IMR-90 (cell line): ENCODE data around the gene SLC1A5. TPM values are rescaled to one million over a fixed set of nuclear protein-coding genes. Genes with fewer than 3 reads are reported as not detected.

Experiments
- ATAC-seq: fragments of 200-7000 bp; cut with Tn5 transposase; 2 replicates; pipeline ENCODE4 v1.9.1; 2020; ENCODE audit warnings: low read depth, mild to moderate bottlenecking, moderate library complexity
- BruUV-seq: library from RNA; stranded (reverse); fragments of 400-500 nt; replicated peaks from 2 replicates; lab custom pipeline; 2021; lab: Mats Ljungman, UMichigan
- CTCF ChIA-PET: fragments of 300-600 bp; formaldehyde crosslinking; extraction: SDS; loops from one replicate; lab custom pipeline; 2021; ENCODE audit warnings: antibody characterized with exemption; lab: Yijun Ruan, JAX
- POLR2A ChIA-PET: fragments of 300-600 bp; sonication (Branson Sonifier 250); formaldehyde crosslinking; loops from one replicate; lab custom pipeline; 2022; ENCODE audit warnings: antibody characterized with exemption; ENCODE audit not compliant: unreplicated experiment; lab: Charles Lee
- DNase-seq: peaks from one replicate; pipeline ENCODE4 v3.0.0; 2013
- H2AFZ ChIP-seq: replicated peaks from 2 replicates; pipeline ENCODE3; 2013; ENCODE audit warnings: low read length, mild to moderate bottlenecking; ENCODE audit not compliant: poor library complexity
- H2AK5ac ChIP-seq: 2 replicates; pipeline ENCODE4 v1.6.1; 2013; ENCODE audit warnings: low read depth, low read length, inconsistent platforms
- H2AK9ac ChIP-seq: replicated peaks from 2 replicates; pipeline ENCODE3; 2013; ENCODE audit warnings: mild to moderate bottlenecking, low read depth, low read length, moderate library complexity; ENCODE audit not compliant: poor library complexity
- H2BK120ac ChIP-seq: 2 replicates; pipeline ENCODE4 v1.6.1; 2013; ENCODE audit warnings: low read depth, low read length, inconsistent platforms
- H2BK15ac ChIP-seq: 3 replicates; pipeline ENCODE4 v1.6.1; 2013; ENCODE audit warnings: low read depth, low read length, inconsistent platforms
- H2BK20ac ChIP-seq: 2 replicates; pipeline ENCODE4 v1.6.1; 2013; ENCODE audit warnings: low read depth, mild to moderate bottlenecking, inconsistent platforms, low read length, moderate library complexity
- H2BK5ac ChIP-seq: 2 replicates; pipeline ENCODE4 v1.6.1; 2013; ENCODE audit warnings: mild to moderate bottlenecking, low read depth, low read length, inconsistent platforms; ENCODE audit not compliant: poor library complexity, severe bottlenecking
- H3K14ac ChIP-seq: replicated peaks from 2 replicates; pipeline ENCODE4 v1.6.1; 2013; ENCODE audit warnings: low read depth, low read length, inconsistent platforms
- H3K18ac ChIP-seq: 2 replicates; pipeline ENCODE4 v1.6.1; 2013; ENCODE audit warnings: low read depth, low read length, control low read depth
- H3K23ac ChIP-seq: 2 replicates; pipeline ENCODE4 v1.6.1; 2013; ENCODE audit warnings: low read depth, low read length, inconsistent platforms
- H3K27ac ChIP-seq: 2 replicates; pipeline ENCODE4 v1.5.1; 2013; ENCODE audit warnings: mild to moderate bottlenecking, control low read depth, low read length; ENCODE audit not compliant: insufficient read depth
- H3K27me3 ChIP-seq: 2 replicates; pipeline ENCODE4 v1.6.1; 2013; ENCODE audit warnings: low read length; ENCODE audit not compliant: control insufficient read depth, insufficient read depth
- H3K36me3 ChIP-seq: 2 replicates; pipeline ENCODE4 v1.6.1; 2013; ENCODE audit warnings: low read length, mixed read lengths; ENCODE audit not compliant: control insufficient read depth, insufficient read depth
- H3K4ac ChIP-seq: 2 replicates; pipeline ENCODE4 v1.6.1; 2013; ENCODE audit warnings: low read depth, low read length, inconsistent platforms
- H3K4me1 ChIP-seq: 2 replicates; pipeline ENCODE4 v1.6.1; 2013; ENCODE audit warnings: low read length, mixed read lengths; ENCODE audit not compliant: control insufficient read depth, insufficient read depth
- H3K4me2 ChIP-seq: 2 replicates; pipeline ENCODE4 v1.6.1; 2013; ENCODE audit warnings: low read depth, mild to moderate bottlenecking, control low read depth, low read length, moderate library complexity
- H3K4me3 ChIP-seq: 2 replicates; pipeline ENCODE4 v1.5.1; 2013; ENCODE audit warnings: low read depth, mild to moderate bottlenecking, control low read depth, low read length, moderate library complexity; ENCODE audit not compliant: insufficient read depth
- H3K56ac ChIP-seq: 2 replicates; pipeline ENCODE4 v1.6.1; 2013; ENCODE audit warnings: low read length, inconsistent platforms; ENCODE audit not compliant: insufficient read depth; ENCODE audit errors: extremely low read depth
- H3K79me1 ChIP-seq, 2 experiments: 2 replicates each; pipeline ENCODE4 v1.6.1; 2013; ENCODE audit warnings: low read length in 2 of 2, inconsistent platforms in 1 of 2, low read depth in 1 of 2
- H3K9ac ChIP-seq: 2 replicates; pipeline ENCODE4 v1.6.1; 2013; ENCODE audit warnings: low read depth, low read length, control low read depth
- H3K9me1 ChIP-seq: 2 replicates; pipeline ENCODE4 v1.6.1; 2013; ENCODE audit warnings: low read length, inconsistent platforms; ENCODE audit not compliant: insufficient read depth
- H3K9me3 ChIP-seq: 2 replicates; pipeline ENCODE4 v1.6.1; 2013; ENCODE audit warnings: low read length; ENCODE audit not compliant: control insufficient read depth, insufficient read depth
- H4K20me1 ChIP-seq: 2 replicates; pipeline ENCODE4 v1.6.1; 2013; ENCODE audit warnings: low read length, inconsistent platforms; ENCODE audit not compliant: insufficient read depth
- H4K5ac ChIP-seq: 2 replicates; pipeline ENCODE4 v1.6.1; 2013; ENCODE audit warnings: mild to moderate bottlenecking, low read depth, low read length, control low read depth
- H4K8ac ChIP-seq, 2 experiments: 2 replicates each; pipeline ENCODE4 v1.6.1; 2013; ENCODE audit warnings: low read depth in 2 of 2, low read length in 2 of 2, control low read depth in 1 of 2, inconsistent platforms in 1 of 2
- H4K91ac ChIP-seq: 2 replicates; pipeline ENCODE4 v1.6.1; 2013; ENCODE audit warnings: low read depth, low read length, inconsistent platforms; ENCODE audit not compliant: insufficient read depth
- BHLHE40 ChIP-seq: fragments of 150-350 bp; IDR thresholded peaks from 2 replicates; pipeline ENCODE4 v1.6.1; 2016; ENCODE audit warnings: mild to moderate bottlenecking, low read depth, low read length
- CEBPB ChIP-seq: IDR thresholded peaks from 2 replicates; pipeline ENCODE4 v1.6.1; 2012; ENCODE audit warnings: low read depth, low read length, improper control_type of control experiment
- CHD1 ChIP-seq: IDR thresholded peaks from 2 replicates; pipeline ENCODE4 v1.6.1; 2012; ENCODE audit warnings: low read depth, low read length, improper control_type of control experiment
- CTCF ChIP-seq: conservative IDR thresholded peaks from 2 replicates; pipeline ENCODE4 v1.5.1; 2012; ENCODE audit warnings: mild to moderate bottlenecking, low read depth, low read length, improper control_type of control experiment
- ELK1 ChIP-seq: fragments of 150-350 bp; IDR thresholded peaks from 2 replicates; pipeline ENCODE4 v1.6.1; 2016; ENCODE audit warnings: low read depth, mild to moderate bottlenecking, low read length, moderate library complexity, borderline replicate concordance
- FOS ChIP-seq: fragments of 150-350 bp; IDR thresholded peaks from 2 replicates; pipeline ENCODE4 v1.6.1; 2016; ENCODE audit warnings: low read depth, low read length
- MAZ ChIP-seq: IDR thresholded peaks from 2 replicates; pipeline ENCODE4 v1.6.1; 2012; ENCODE audit warnings: low read depth, mild to moderate bottlenecking, low read length, improper control_type of control experiment, moderate library complexity, borderline replicate concordance
- NFE2L2 ChIP-seq: fragments of 150-350 bp; IDR thresholded peaks from 2 replicates; pipeline ENCODE4 v1.6.1; 2016; ENCODE audit warnings: low read depth, mild to moderate bottlenecking, low read length
- RCOR1 ChIP-seq: IDR thresholded peaks from 2 replicates; pipeline ENCODE4 v1.6.1; 2012; ENCODE audit warnings: mild to moderate bottlenecking, low read length, improper control_type of control experiment; ENCODE audit not compliant: insufficient replicate concordance
- RFX5 ChIP-seq: IDR thresholded peaks from 2 replicates; pipeline ENCODE4 v1.8.0; 2012; ENCODE audit warnings: low read depth, mild to moderate bottlenecking, low read length, moderate library complexity
- SMC3 ChIP-seq: fragments of 150-350 bp; IDR thresholded peaks from 2 replicates; pipeline ENCODE4 v1.6.1; 2016; ENCODE audit warnings: low read depth, mild to moderate bottlenecking, antibody characterized with exemption, low read length, moderate library complexity
- USF2 ChIP-seq: fragments of 150-350 bp; IDR thresholded peaks from 2 replicates; pipeline ENCODE4 v1.6.1; 2017; ENCODE audit warnings: mild to moderate bottlenecking, antibody characterized with exemption, low read length, low read depth
- WGBS, 2 experiments: methylation state at CpG; one replicate each; pipeline versions ENCODE4 v1.1.5 to v1.1.7; 2013; ENCODE audit warnings: missing lambda C conversion rate in 2 of 2; ENCODE audit not compliant: insufficient read length in 1 of 2; ENCODE audit errors: extremely low coverage in 2 of 2; 5-methylcytosine and 5-hydroxymethylcytosine counted together
- dilution Hi-C: fragments of 300-500 bp; cut with HindIII; formaldehyde crosslinking; loops from one replicate; pipeline ENCODE4 v1.14.3; 2018; ENCODE audit warnings: low sequenced_read_pairs; ENCODE audit not compliant: unreplicated experiment
- in situ Hi-C: fragments of 300-500 bp; cut with MboI; formaldehyde crosslinking; loops from 3 replicates; pipeline ENCODE4 v1.14.3; 2019; ENCODE audit warnings: low sequenced_read_pairs, inconsistent platforms, mixed read lengths
- intact Hi-C: fragments of 100-400 bp; cut with micrococcal nuclease; formaldehyde crosslinking; loops from 2 replicates; pipeline ENCODE4 v1.10.0; 2022
- polyA plus RNA-seq, 3 experiments: library from polyadenylated mRNA; depleted of rRNA; stranded (reverse); fragments of >200 nt; gene quantifications; 2 replicates each; pipeline ENCODE4 v1.2.3, GENCODE V29; 2012; ENCODE audit warnings: low replicate concordance in 1 of 3
- total RNA-seq: library from RNA; depleted of rRNA; stranded (reverse); fragments of >200 nt; gene quantifications from 2 replicates; pipeline ENCODE4 v1.2.3, GENCODE V29; 2012

The SLC1A5 gene
- total and polyA plus RNA-seq, 2 of the 4 experiments (the other 2 are of a cell fraction), result 142 to 171 TPM

DNA sequence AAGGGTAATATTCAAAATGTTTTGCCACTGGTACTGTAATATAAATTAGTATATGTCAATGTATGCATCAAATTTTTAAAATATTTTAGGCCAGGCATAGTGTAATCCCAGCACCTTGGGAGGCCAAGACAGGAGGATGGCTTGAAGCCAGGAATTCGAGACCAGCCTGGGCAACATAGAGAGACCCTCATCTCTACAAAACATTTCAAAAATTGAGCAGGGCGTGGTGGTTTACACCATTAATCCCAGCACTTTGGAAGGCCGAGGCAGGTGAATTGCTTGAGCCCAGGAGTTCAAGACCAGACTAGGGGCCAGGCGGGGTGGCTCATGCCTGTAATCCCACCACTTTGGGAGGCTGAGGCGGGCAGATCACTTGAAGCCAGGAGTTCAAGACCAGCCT is 28.0 kb downstream of the SLC1A5 start:
- no peak overlapping the region for H3K56ac ChIP-seq
- H3K27ac ChIP-seq, result peak overlapping the region; percentile 68; the same call in 1 of the 2 replicates
- no peak overlapping the region for H4K5ac ChIP-seq
- H3K14ac ChIP-seq, result no peak overlapping the region
- 0 out of 2 replicates have a peak overlapping the region, but pooled peaks have one; percentile 12 for H2AK5ac ChIP-seq
- peaks cover 4 to 22% of the 10 kb centered on the region in 2 experiments; a peak in 2 of 4 replicates for H3K79me1 ChIP-seq
- H4K20me1 ChIP-seq, result peaks cover 17% of the 10 kb centered on the region
- 0 out of 2 replicates have a peak overlapping the region, but pooled peaks have one; percentile 3 for H2BK120ac ChIP-seq
- H3K4ac ChIP-seq, result peak overlapping the region; percentile 54; the same call in 1 of the 2 replicates
- no peak overlapping the region for H3K4me3 ChIP-seq
- H3K4me1 ChIP-seq, result peaks cover 9% of the 10 kb centered on the region
- DNase-seq (no peak), ATAC-seq (no peak)
- H3K4me2 ChIP-seq, result no peak overlapping the region
- H3K9me1 ChIP-seq, result peaks cover 9% of the 10 kb centered on the region
- no peak overlapping the region for H2AK9ac ChIP-seq
- intact Hi-C loops (loop anchor here (1.0 kb wide), 1 partner anchor 24 kb away; no protein-coding TSS in a partner anchor), in situ Hi-C loops (no loop called here), dilution Hi-C loops (no loop called here)
- H2BK5ac ChIP-seq, result peak overlapping the region; percentile 9
- TF ChIP-seq CEBPB (no peak), USF2 (no peak), RFX5 (no peak), ELK1 (no peak), CTCF (no peak), MAZ (no peak), RCOR1 (no peak), SMC3 (no peak), CHD1 (no peak), FOS (no peak), NFE2L2 (no peak), BHLHE40 (no peak)
- no peak overlapping the region for H4K8ac ChIP-seq
- no peak overlapping the region for H2AFZ ChIP-seq
- H3K9me3 ChIP-seq, result no peaks in the 10 kb centered on the region
- CTCF ChIA-PET, result no interaction called here
- 100% methylated on average over 3 of the region's 5 CpGs; no CpG with 5 or more reads in 1 of the 2 experiments for WGBS, 2 experiments
- BruUV-seq, result no TSS peak
- H4K91ac ChIP-seq, result 0 out of 2 replicates have a peak overlapping the region, but pooled peaks have one; percentile 29
- H3K27me3 ChIP-seq, result no peaks in the 10 kb centered on the region
- H3K18ac ChIP-seq, result peak overlapping the region; percentile 58; the same call in 1 of the 2 replicates
- POLR2A ChIA-PET, result no interaction called here
- H3K9ac ChIP-seq, result no peak overlapping the region
- H3K36me3 ChIP-seq, result peaks cover 13% of the 10 kb centered on the region
- no peak overlapping the region; the same call in 1 of the 2 replicates for H2BK20ac ChIP-seq
- no peak overlapping the region for H3K23ac ChIP-seq
- no peak overlapping the region for H2BK15ac ChIP-seq
